HL-60 (cell line): ENCODE measurements around the gene ITIH4.

Experiments
- DNase-seq, 2 experiments: peaks; one replicate each; pipeline ENCODE4 v3.0.0-alpha.2; 2010 to 2020; ENCODE audit warnings: low read depth in 1 of 2, low spot score in 1 of 2
- H3K27ac ChIP-seq: fragments of 250-450 bp; sonication (Bioruptor Pico); replicated peaks from 2 replicates; pipeline ENCODE4 v1.5.1; 2020; ENCODE audit warnings: mild to moderate bottlenecking, moderate library complexity
- H3K27me3 ChIP-seq: fragments of 250-450 bp; sonication (Bioruptor Pico); 2 replicates; pipeline ENCODE4 v1.5.1; 2021; ENCODE audit warnings: mild to moderate bottlenecking, moderate library complexity; ENCODE audit not compliant: insufficient read depth, poor library complexity, severe bottlenecking
- H3K4me3 ChIP-seq: replicated peaks from 2 replicates; pipeline ENCODE4 v1.5.1; 2011; ENCODE audit warnings: mild to moderate bottlenecking, control low read depth, low read length; ENCODE audit not compliant: insufficient read depth
- CTCF ChIP-seq: IDR thresholded peaks from one replicate; pipeline ENCODE4 v1.5.1; 2011; ENCODE audit warnings: low read length, control low read depth, inconsistent platforms; ENCODE audit not compliant: insufficient read depth
- GABPA ChIP-seq: IDR thresholded peaks from 2 replicates; pipeline ENCODE4 v1.6.1; 2012; ENCODE audit warnings: low read depth
- POLR2AphosphoS5 ChIP-seq: IDR thresholded peaks from 2 replicates; pipeline ENCODE4 v1.6.1; 2012; ENCODE audit warnings: low read depth
- REST ChIP-seq: IDR thresholded peaks from 2 replicates; pipeline ENCODE4 v1.6.1; 2012; ENCODE audit warnings: low read depth; ENCODE audit not compliant: insufficient replicate concordance
- SPI1 ChIP-seq: IDR thresholded peaks from 2 replicates; pipeline ENCODE4 v1.6.1; 2012; ENCODE audit warnings: low read depth, mild to moderate bottlenecking, borderline replicate concordance

ITIH4 gene

GRCh38 chr3:52843881-52844280 is 13.4 kb upstream of the ITIH4 start:
- TF ChIP-seq POLR2AphosphoS5 (no peak), SPI1 (no peak), CTCF (no peak), REST (no peak), GABPA (no peak)
- no peak for DNase-seq
- H3K27ac ChIP-seq: peak overlapping the region; percentile 78
- H3K27me3 ChIP-seq: no peaks in the 10 kb centered on the region
- no peak overlapping the region for H3K4me3 ChIP-seq

GRCh38 chr3:52843108-52843865 is 12.8 kb upstream of the ITIH4 start:
- peak; percentile 57 to 78 for DNase-seq
- Histone ChIP-seq H3K4me3 (no peak overlapping the region), H3K27ac (peak overlapping the region; percentile 78), H3K27me3 (no peaks in the 10 kb centered on the region)
- TF ChIP-seq SPI1: no peak; the same call in 1 of the 2 replicates
- TF ChIP-seq POLR2AphosphoS5: no peak
- TF ChIP-seq GABPA: no peak
- TF ChIP-seq CTCF: no peak
- TF ChIP-seq REST: no peak

- TF ChIP-seq POLR2AphosphoS5 (no peak), SPI1 (peak; percentile 76)
- Histone ChIP-seq H3K27ac (peak overlapping the region; percentile 78), H3K4me3 (no peak overlapping the region), H3K27me3 (no peaks in the 10 kb centered on the region)
- DNase-seq: peak in 1 of 2 experiments; percentile 72
Observed at GRCh38 chr3:52842424-52842823, 12.0 kb upstream of the ITIH4 start.

GRCh38 chr3:52841981-52842340 is 11.5 kb upstream of the ITIH4 start:
- no peak for DNase-seq
- TF ChIP-seq SPI1 (no peak), CTCF (no peak), REST (no peak), GABPA (no peak), POLR2AphosphoS5 (no peak)
- Histone ChIP-seq H3K27ac (peak overlapping the region; percentile 78), H3K4me3 (no peak overlapping the region), H3K27me3 (no peaks in the 10 kb centered on the region)
